GM08714 (cell line): Measurements from ENCODE around the gene CCDC73.
A peak's percentile ranks its signal among the peaks of the same experiment; 100 is the strongest.
"Not testable (repeated sequence)": the region's sequence is repeated elsewhere in the genome, so short reads cannot be mapped to it uniquely, and the experiment has no call there.

Experiments
- H3K4me3 ChIP-seq: fragments of 200-500 bp; sonication (Bioruptor generic); 2 replicates; pipeline ENCODE4 v1.5.1; 2014; ENCODE audit warnings: mild to moderate bottlenecking, low read length, inconsistent platforms
- ZNF274 ChIP-seq: IDR thresholded peaks from 2 replicates; pipeline ENCODE4 v1.6.1; 2012; ENCODE audit warnings: mild to moderate bottlenecking, low read depth, low read length

The CCDC73 gene

DNA sequence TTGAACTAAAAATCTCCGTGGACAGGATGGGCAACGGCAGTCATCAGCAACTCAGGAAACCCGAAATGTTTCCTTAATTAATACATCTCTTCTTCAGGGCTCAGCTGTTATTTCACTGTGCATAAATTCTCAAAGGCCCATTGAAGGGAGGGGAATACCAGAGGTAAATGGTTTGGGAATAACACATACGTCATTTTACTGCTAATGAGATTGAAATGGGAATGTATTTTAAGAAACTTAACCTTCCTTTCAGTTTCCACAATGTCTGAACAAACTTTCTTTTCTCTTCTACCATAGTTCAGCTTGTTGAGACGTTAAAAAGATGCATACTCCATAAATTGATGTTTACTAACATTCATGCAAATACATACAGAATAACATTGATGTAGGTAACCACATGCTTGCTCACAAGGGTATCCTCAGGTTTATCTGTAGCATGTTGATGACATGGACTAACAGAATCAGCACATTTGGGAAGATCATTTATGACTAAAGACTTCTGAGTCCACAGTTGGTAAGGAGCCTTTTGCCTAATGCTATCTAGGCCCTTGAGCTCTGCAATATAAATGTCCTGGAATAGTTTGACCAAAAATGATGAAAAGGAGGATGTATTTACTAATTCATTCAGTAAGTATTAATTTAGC, 27.6 kb upstream of the CCDC73 start:
- peak overlapping the region; percentile 22; the same call in 1 of the 2 replicates for H3K4me3 ChIP-seq
- no peak for TF ChIP-seq ZNF274

DNA sequence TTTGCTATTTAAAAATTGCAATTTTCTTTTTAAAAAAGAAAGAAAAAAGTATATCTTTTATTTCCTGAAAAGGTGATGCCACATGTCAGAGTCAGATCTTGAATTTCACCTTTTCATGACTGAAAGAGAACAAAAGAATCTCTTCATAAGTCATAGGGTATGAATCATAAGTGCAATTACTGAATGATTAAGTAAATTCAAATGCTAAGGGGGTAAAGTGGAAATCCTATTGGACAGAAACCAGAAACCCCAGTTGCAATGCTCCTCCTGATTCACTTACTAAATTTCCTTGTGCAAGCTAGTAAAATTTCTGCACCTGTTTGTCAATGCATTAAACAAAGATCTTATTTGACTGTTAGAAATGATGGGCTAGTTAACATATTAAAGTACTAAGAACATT, 27.1 kb upstream of the CCDC73 start:
- H3K4me3 ChIP-seq = no peak overlapping the region; the same call in 1 of the 2 replicates
- no peak for TF ChIP-seq ZNF274

DNA sequence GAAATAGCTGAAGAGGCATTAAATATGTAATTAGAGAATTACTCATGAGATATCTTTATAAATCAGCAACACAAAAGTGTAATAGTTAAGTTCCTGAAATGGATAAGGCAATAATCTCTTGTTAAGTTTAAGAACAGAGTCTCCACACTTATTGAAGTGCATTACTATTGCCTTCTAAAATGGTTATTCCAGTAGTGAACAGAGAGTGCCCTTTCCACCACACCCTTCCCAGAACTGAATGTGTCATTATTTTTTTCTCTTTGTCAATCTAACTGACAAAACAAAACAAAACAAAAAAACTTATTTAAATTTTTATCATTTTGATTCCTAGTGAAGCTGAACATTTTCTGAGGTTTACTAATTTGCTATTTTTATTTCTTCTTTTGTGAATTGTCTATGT, 26.0 kb upstream of the CCDC73 start:
- no peak for TF ChIP-seq ZNF274
- no peak overlapping the region for H3K4me3 ChIP-seq

DNA sequence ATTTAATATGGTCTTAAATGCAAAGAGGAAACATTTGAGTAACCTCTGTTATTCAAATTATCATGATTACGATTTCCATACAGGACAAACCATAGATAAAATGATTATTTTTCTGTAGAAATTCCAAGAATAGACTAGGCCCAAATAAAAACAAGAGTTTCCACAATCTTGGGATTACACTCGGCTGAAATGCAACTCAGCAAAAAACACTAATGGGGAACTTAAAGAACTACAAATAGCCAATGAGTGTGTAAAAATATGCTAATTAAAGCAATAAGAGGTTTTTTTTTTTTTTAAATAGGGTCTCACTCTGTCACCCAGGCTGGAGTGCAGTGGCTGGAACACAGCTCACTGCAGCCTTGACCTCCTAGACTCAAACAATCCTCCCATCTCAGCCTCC, 24.7 kb upstream of the CCDC73 start:
- TF ChIP-seq ZNF274 = no peak
- no peak overlapping the region for H3K4me3 ChIP-seq

DNA sequence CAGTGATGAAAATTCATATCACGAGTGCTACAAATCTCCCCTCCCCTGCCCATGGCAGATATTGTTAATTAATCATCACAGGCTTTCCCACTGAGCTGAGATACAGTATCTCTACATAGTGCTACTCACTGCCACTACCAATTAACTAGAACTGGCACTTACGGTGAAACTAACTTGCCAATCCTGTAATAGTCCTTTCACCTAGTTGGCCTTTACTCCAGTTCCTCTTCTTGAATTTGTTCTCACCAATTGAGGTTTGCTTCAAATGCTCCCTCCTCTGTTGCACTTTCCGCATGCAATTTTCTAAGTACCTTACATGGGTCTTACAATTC, 23.4 kb upstream of the CCDC73 start:
- no peak overlapping the region for H3K4me3 ChIP-seq
- TF ChIP-seq ZNF274 = no peak

DNA sequence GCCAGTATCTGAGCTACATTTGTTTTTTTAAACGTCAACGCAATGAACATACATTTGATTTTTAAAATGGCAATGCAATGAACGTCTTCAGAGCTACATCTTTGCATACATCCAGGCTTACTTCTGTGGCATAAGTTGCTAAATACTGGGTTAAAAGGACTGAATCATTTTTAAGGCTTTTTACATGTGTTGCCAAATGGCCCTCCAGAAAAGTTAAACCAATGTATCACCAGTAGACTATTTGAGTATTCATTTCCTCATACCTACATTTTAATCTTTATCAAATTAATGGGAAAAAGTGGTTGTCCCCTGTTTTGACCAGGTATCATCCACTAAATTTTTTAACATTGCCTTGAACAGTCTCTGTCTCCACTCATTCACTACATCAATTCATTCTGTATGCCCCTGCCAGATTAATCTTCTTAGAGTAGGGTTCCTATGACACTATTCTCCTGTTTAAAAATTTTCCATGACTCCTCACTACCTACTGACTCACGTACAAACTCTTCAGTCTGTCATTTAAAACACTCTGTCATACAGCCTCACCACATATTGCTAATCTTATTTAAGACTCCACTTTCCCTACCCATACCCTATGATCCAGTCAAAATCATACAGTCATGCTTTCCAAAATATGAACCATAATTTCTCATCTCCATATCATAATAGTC, 22.9 kb upstream of the CCDC73 start:
- TF ChIP-seq ZNF274 = no peak
- no peak overlapping the region for H3K4me3 ChIP-seq

DNA sequence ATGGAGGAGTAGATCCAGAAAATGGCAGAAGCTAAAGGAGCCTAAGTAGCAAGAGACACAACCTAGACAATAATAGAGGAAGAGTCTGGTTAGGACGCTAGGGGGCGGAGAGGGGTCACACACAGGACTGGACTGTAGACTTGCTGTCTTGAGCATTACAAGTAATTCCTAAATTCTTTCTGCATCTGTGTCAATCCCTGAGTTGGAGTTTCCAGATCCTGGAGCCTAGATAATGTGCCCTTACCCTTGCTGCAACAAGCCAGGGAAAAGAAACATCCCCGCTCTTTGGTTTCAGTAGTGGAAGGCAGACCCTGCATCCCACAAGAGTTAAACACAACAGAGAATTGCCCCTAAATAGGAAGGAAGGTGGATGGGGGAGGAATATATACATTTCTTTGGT, 14.9 kb upstream of the CCDC73 start:
- no peak for TF ChIP-seq ZNF274
- H3K4me3 ChIP-seq = no peak overlapping the region

DNA sequence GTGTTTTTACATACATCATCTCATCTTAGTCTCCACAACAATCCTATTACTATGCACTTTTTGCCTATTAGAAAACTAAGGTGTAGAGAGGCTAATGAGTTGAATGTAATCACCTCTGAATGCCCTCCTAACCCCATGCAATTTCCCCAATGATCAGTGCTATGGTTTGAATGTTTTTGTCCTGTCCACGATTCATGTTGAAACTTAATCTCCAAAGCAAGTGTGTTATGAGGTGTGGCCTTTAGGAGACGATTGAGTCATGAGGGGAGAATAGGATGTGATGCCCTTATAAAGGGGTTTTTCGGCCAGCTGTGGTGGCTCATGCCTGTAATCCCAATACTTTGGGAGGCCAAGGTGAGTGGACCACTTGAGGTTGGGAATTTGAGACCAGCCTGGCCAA, 2.0 kb upstream of the CCDC73 start:
- no peak for TF ChIP-seq ZNF274
- H3K4me3 ChIP-seq = no peak overlapping the region

DNA sequence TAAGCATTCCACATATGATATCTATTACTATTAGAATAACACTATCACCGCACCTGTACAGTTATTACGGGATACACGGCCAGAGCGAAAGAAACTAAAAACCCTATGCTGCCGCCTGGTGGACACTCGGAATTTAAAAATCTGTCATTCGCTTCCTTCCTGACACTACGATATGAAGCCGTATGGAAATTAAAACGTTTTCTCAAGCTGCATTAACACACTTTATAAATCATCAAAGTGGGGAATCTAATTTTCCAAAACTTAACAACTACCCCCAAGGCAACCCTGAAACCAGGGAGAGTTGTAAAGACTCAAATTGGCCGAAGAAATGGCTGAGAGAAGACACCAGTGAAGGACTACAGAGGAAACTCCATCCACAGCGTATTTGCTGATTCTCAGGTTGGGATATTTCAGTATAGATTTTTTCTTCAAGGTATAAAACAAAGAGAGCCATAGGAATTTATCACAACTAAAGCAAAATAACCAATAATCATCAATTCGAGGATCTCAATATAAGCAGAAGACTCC, 1.4 kb downstream of the CCDC73 start:
- no peak overlapping the region for H3K4me3 ChIP-seq
- TF ChIP-seq ZNF274 = no peak

DNA sequence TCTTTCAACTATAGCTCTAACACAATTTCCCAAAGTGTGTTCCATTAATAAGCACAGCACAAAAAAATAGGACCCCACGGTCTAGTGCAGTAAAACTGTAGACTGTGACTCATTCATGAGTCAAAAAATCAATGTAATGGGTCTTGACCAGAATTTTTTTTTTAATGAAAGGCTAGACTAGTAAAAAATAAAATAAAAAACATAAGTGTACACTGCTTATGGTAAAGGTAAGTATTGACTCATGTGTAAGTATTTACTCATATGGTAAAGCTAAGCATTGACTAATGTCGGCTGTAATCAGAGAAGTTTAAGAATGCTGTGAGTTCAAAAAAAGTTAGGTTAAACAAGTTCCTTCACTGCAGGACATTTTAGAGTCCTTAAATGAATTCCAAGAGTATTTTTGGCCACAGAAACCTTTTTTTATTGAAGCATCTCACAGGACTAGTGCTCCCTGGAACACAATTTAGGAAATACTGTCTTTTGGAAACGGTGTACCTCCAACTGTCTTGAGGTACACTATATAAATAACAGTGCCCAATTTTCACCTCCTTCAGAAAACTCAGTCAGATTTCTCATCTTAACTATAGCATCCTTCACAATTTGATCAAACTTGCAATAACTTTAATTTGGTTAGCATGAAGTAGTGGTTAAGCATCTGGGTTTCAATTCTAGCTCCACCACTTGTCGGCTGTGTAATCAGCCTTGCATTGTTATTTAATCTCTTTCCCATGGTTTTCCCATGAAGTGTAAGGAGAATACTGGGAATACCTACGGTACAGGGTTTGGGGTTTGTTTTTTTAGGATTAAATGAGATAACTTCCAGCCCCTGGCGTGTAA, 2.1 kb downstream of the CCDC73 start:
- TF ChIP-seq ZNF274 = no peak
- no peak overlapping the region for H3K4me3 ChIP-seq

DNA sequence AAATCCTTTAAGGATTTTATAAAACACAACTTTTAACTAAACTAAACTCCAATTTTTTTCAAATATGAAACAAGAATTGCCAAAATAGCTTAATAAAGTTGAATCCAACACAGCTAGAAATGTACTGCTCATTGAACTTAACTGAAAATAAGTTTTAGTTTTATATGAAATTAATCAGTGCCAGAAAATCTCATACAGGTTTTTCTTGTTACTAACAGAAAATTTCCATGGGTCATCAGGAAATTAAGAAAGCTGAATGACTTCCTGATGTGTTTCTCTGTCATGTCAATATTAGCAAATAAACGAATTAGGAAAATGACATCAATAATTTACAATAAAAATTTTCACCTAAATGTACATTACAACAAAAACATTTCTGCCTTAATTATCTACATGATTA, 3.5 kb downstream of the CCDC73 start:
- no peak for TF ChIP-seq ZNF274
- H3K4me3 ChIP-seq = no peak overlapping the region

DNA sequence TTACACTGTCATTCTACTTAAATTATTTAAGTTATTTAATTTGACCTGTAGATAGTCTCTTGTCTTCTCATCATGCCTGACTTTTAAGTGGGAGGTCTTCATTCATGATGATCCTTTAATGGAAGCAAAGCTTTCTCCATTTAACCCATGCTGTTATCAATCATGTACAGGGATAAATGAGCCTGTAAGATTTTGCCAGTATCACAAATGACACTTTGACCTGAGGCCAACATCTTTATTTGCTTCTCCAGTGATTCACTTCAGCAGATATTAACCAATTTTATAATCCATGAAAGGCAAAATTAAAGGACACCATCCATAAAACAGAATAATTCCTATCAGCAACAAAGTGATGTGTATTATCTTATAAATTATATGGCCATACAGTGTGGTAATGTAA, 7.7 kb downstream of the CCDC73 start:
- H3K4me3 ChIP-seq = no peak overlapping the region
- no peak for TF ChIP-seq ZNF274

DNA sequence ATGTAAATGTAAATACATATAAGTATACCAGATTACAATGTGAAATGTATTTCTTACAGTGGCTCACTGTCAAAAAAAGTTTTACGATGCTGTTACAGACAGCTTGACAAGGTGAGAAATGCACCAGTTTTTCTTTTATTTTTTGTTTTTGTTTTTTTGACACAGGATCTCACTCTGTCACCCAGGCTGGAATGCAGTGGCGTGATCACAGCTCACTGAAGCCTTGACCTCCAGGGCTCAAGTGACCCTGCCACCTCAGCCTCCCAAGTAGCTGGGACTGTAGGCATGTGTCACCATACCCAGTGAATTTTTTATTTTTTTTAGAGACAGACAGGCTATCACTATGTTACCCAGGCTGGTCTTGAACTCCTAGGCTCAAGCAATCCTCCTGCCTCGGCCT, 9.2 kb downstream of the CCDC73 start:
- no peak for TF ChIP-seq ZNF274
- no peak overlapping the region for H3K4me3 ChIP-seq

DNA sequence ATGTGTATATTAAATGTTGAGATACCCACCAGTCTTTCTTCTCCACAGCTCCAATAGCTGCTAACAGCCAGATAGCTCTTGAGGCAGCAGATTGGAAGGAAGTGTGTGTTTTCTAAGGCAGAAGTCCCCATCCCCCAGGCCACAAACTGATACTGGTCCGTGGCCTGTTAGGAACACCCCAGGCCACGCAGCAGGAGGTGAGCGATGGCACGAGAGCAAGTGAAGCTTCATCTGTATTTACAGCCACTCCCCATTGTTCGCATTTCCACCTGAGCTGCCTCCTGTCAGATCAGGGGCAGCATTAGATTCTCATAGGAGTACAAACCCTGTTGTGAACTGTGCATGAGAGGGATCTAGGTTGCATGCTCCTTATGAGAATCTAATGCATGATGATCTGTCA, 12.7 kb downstream of the CCDC73 start:
- no peak for TF ChIP-seq ZNF274
- H3K4me3 ChIP-seq = no peak overlapping the region

DNA sequence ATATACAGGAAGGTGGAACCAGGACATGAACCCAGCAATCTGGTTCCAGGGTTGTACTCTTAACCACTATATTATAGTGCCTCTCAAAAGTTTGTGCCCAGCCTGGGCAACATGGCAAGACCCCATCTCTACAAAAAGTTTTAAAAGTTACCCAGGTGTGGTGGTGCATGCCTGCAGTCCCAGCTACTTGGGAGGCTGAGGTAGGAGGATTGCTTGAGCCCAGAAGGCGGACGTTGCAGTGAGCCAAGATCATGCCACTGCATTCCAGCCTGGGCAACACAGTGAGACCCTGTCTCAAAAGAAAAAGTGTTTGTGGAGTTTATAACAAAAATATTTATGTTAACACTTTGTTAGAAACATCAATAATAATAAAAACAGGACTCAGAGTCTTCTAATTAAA, 13.6 kb downstream of the CCDC73 start:
- H3K4me3 ChIP-seq = not testable (repeated sequence)
